AG10803 (cell line): ENCODE results near the gene ADAM33.
A peak's percentile ranks its signal among the peaks of the same experiment; 100 is the strongest.

ENCODE experiments used
- DNase-seq: peaks from one replicate; pipeline ENCODE4 v3.0.0; 2010; ENCODE audit warnings: low read depth
- H3K4me3 ChIP-seq: 2 replicates; pipeline ENCODE4 v1.5.1; 2011; ENCODE audit warnings: mild to moderate bottlenecking, low read length, control low read depth
- CTCF ChIP-seq: conservative IDR thresholded peaks from 2 replicates; pipeline ENCODE4 v1.5.1; 2011; ENCODE audit warnings: mild to moderate bottlenecking, low read length, control low read depth, inconsistent platforms

Gene ADAM33

GRCh38 chr20:3679749-3680700, 1.8 kb downstream of the ADAM33 start:
- peak; percentile 96 for DNase-seq
- peak overlapping the region; percentile 97 for H3K4me3 ChIP-seq

GRCh38 chr20:3678856-3679720, 2.7 kb downstream of the ADAM33 start:
- DNase-seq: peak; percentile 78
- TF ChIP-seq CTCF: no peak
- H3K4me3 ChIP-seq: peak overlapping the region; percentile 97

More at GRCh38 chr20:3679749-3680700, 1.8 kb downstream of the ADAM33 start:
- TF ChIP-seq CTCF: no peak

DNA sequence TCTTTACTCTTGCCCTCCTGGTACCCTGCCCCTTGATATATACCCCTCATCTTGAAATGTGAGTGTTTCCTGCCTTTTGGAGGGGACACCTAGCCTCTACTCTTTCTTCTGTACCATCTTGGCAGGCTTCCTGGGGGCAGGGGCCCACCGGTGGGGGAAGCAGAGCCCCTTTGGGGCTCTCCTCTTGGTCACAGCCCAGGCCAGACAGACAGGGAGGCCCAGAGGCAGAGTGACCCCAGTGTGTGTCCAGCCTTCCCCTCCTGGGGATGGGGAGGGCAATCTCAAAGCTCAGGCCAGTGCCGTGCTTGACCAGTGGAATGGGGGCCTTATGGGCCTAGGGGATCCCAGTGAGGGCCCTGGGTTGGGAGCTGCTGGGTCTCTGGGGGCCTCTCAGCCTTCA, 3.6 kb downstream of the ADAM33 start:
- no peak for TF ChIP-seq CTCF
- DNase-seq: no peak
- H3K4me3 ChIP-seq: peak overlapping the region; percentile 9; the same call in 1 of the 2 replicates

DNA sequence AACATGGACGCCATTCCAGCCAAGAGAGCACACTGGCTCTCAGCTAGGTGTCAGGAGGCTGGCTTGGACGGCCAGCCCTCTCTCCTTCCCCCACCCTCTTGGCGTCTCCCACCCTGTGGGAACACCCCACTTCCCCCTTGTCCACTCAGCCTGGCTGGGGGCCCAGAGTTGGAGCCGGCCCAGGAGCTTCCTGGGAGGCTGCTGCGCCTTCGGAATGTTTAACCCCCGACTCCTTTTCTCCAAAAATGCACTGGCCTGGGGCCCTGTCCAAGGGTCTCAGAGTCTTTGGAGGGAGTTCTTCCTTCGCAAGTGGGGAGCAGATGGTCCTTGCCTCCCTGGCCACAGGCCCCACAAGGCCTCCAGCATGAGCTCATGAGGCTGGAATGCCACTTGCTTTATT, 4.1 kb downstream of the ADAM33 start:
- no peak for TF ChIP-seq CTCF
- peak overlapping the region; percentile 28; the same call in 1 of the 2 replicates for H3K4me3 ChIP-seq
- DNase-seq: peak; percentile 70

DNA sequence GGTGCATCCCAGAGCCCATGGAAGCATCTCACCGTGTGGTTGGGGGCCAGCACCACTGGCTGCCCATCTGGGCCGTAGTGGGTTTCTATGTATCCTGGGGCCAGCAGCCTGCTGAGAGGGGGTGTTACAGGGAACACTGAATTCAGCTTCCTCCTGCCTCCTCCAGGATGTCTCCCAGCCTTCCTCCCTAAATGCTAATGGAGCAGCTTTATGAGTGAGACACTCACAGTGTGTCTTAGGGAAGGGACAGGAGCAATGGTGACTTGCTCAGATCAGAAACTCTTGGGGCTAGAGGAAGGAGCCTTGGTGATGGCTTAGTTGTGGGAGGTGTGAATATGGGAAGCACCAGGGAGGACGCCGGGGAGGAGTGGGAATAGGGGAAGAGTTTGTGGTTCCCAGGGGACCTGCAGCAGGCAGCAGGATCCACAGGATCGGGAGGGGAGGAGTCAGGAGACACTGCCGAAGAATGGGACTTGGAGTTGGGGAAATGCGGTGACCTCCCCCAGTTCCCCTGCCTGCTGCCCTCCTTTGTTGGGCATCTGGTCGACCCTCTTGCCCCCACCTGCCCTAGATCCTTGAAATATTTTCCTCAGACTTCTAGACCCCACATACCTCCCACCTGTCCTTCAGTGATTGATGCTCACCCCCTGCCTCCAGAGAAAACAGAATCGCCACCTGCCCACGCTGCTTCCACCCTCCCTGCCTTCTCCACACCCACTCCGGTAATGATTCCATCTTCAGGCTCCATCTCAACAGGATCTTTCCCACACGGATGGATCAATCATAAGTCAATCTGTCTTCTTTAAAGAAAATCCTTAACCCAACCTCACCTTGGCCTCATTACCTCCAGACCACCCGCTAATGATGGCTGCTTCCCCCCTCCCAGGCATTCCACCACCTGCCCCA, 6.6 kb downstream of the ADAM33 start:
- DNase-seq: no peak
- no peak for TF ChIP-seq CTCF
- H3K4me3 ChIP-seq: no peak overlapping the region

GRCh38 chr20:3674447-3674846, 7.4 kb downstream of the ADAM33 start:
- no peak for DNase-seq
- TF ChIP-seq CTCF: no peak

More at GRCh38 chr20:3674447-3674846, 7.4 kb downstream of the ADAM33 start:
- no peak overlapping the region for H3K4me3 ChIP-seq
